HUES6 (cell line): Measurements from ENCODE around the gene ECHDC3.

Experiments used
- H3K27ac ChIP-seq: 2 replicates; pipeline ENCODE4 v1.7.0; 2013; ENCODE audit warnings: low read depth, mild to moderate bottlenecking, low read length, inconsistent platforms
- H3K27me3 ChIP-seq: 2 replicates; pipeline ENCODE4 v1.6.1; 2013; ENCODE audit warnings: low read length; ENCODE audit not compliant: control insufficient read depth, insufficient read depth
- H3K36me3 ChIP-seq: 2 replicates; pipeline ENCODE4 v1.6.1; 2013; ENCODE audit warnings: low read length; ENCODE audit not compliant: control insufficient read depth, insufficient read depth
- H3K4me1 ChIP-seq: 2 replicates; pipeline ENCODE4 v1.6.1; 2013; ENCODE audit warnings: low read length; ENCODE audit not compliant: control insufficient read depth, insufficient read depth
- H3K4me3 ChIP-seq: 2 replicates; pipeline ENCODE4 v1.5.1; 2013; ENCODE audit warnings: low read depth, low read length
- H3K9ac ChIP-seq: one replicate; pipeline ENCODE4 v1.6.1; 2013; ENCODE audit warnings: mild to moderate bottlenecking, low read length
- H3K9me3 ChIP-seq: 2 replicates; pipeline ENCODE4 v1.6.1; 2013; ENCODE audit warnings: low read depth, low read length; ENCODE audit not compliant: control insufficient read depth, insufficient read depth

The ECHDC3 gene

GRCh38 chr10:11787374-11787773 is 45.2 kb downstream of the ECHDC3 start:
- Histone ChIP-seq H3K36me3 (no peaks in the 10 kb centered on the region), H3K27me3 (no peaks in the 10 kb centered on the region), H3K9ac (no peak overlapping the region), H3K4me3 (no peak overlapping the region), H3K9me3 (no peaks in the 10 kb centered on the region), H3K27ac (no peak overlapping the region), H3K4me1 (0 out of 2 replicates have a peak, but pooled peaks cover 5% of the 10 kb centered on the region)

DNA sequence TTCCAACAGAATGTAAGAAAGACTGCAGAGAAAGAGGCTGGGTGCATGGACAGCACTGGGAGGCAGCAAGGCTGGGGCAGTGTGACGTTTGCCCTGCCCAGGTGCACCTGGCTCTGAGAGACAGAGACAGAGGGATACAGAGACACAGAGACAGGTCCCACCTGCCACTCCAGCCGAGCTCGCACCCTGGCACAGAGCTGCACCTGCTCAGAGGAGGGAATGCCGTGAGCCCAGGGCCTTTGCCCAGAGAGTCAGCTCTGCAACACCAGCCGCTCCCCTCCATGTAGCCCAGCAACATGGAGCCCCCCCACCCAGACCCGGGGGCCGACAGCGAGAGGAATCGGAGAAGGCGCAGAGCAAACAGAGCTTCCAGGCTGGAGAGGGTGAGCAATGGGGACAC is 45.7 kb downstream of the ECHDC3 start:
- H3K9ac ChIP-seq, result no peak overlapping the region
- no peak overlapping the region for H3K27ac ChIP-seq
- no peaks in the 10 kb centered on the region for H3K27me3 ChIP-seq
- no peaks in the 10 kb centered on the region for H3K36me3 ChIP-seq
- no peaks in the 10 kb centered on the region for H3K9me3 ChIP-seq
- 0 out of 2 replicates have a peak, but pooled peaks cover 5% of the 10 kb centered on the region for H3K4me1 ChIP-seq
- H3K4me3 ChIP-seq, result no peak overlapping the region

DNA sequence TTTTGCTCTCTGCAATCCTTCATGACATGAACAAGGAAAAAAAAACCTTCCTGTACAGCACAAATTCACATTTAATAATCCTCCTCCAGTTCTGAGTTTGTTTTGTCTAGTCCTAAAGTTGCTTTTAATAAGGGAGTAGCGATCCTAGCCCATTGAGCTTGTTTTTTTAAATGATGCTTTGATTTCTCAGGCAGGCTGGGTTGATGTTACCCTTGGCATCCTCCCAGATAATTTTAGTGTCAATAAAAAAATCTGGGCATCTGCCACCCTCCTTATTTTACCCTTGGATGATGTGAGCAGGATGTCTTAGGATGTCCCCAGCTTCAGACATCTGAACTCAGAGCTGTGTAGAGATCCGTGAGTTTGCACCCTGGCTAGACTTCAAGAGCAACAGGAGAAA is 47.1 kb downstream of the ECHDC3 start:
- Histone ChIP-seq H3K9me3 (no peaks in the 10 kb centered on the region), H3K27ac (no peak overlapping the region), H3K9ac (no peak overlapping the region), H3K4me3 (no peak overlapping the region), H3K36me3 (no peaks in the 10 kb centered on the region), H3K27me3 (no peaks in the 10 kb centered on the region), H3K4me1 (no peaks in the 10 kb centered on the region; the same call in 1 of the 2 replicates)

DNA sequence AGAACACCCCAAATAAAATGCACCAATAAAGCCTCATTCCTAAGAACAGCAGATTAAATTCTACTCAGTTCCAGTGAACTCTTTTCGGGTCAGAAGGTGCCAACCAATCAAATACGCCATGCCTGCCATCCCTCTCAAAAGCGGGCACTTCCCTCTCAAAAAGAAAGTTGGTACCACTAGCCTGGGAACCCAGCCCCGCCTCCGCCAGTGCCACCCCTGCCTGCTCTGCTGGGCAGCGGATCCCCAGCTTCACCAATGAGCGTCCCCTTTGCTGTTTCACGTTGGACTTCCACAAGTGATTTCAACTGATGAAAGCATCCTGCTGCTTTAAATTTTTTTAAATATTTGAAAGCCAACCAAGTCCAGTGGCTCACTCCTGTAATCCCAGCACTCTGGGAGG is 47.8 kb downstream of the ECHDC3 start:
- Histone ChIP-seq H3K27me3 (no peaks in the 10 kb centered on the region), H3K36me3 (no peaks in the 10 kb centered on the region), H3K27ac (no peak overlapping the region), H3K9ac (no peak overlapping the region), H3K4me1 (no peaks in the 10 kb centered on the region; the same call in 1 of the 2 replicates), H3K4me3 (no peak overlapping the region), H3K9me3 (no peaks in the 10 kb centered on the region)

DNA sequence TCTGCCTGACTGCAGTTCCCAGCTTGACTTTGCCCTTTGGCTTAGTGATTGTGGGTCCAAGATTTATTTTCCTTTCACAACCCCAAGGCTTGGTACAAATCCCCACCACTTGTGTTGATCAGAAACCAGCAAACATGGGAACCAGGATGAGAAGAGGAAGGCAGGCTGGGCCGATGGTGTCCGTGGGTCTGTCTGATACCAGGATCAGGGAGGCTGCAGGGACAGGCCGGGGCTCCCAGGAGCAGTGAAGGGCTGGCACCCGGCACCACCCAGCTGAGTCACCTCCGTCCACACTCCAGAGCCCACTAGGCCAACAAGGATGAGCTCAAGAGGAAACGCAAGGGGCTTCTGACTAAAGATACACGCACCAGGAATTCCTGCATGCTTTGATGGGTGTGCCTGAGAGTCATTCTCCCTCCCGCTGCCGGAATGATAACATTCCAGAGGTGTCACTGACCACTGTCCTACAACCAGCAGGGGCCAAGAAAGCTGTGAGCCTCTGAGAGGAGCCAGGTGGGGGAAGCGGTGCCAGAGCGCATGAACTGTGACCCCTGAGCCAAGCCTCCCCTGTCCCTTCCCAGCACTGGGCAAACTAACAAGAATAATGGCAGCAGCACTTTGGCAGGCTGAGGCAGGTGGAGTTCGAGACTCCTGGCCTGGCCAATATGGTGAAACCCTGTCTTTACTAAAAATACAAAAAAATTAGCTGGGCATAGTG is 51.7 kb downstream of the ECHDC3 start:
- Histone ChIP-seq H3K27ac (no peak overlapping the region), H3K36me3 (no peaks in the 10 kb centered on the region), H3K27me3 (no peaks in the 10 kb centered on the region), H3K9me3 (no peaks in the 10 kb centered on the region), H3K9ac (no peak overlapping the region), H3K4me1 (peaks cover 5% of the 10 kb centered on the region), H3K4me3 (no peak overlapping the region)

- no peaks in the 10 kb centered on the region for H3K27me3 ChIP-seq
- H3K4me1 ChIP-seq, result peaks cover 7% of the 10 kb centered on the region
- no peak overlapping the region for H3K9ac ChIP-seq
- H3K9me3 ChIP-seq, result no peaks in the 10 kb centered on the region
- no peak overlapping the region for H3K27ac ChIP-seq
- H3K4me3 ChIP-seq, result no peak overlapping the region
- H3K36me3 ChIP-seq, result no peaks in the 10 kb centered on the region
Measured at GRCh38 chr10:11794566-11794965, 52.4 kb downstream of the ECHDC3 start.

- Histone ChIP-seq H3K9ac (no peak overlapping the region), H3K27me3 (no peaks in the 10 kb centered on the region), H3K4me3 (no peak overlapping the region), H3K36me3 (no peaks in the 10 kb centered on the region), H3K4me1 (peaks cover 10% of the 10 kb centered on the region), H3K27ac (no peak overlapping the region), H3K9me3 (no peaks in the 10 kb centered on the region)
Measured at GRCh38 chr10:11795101-11795920, 53.1 kb downstream of the ECHDC3 start.

DNA sequence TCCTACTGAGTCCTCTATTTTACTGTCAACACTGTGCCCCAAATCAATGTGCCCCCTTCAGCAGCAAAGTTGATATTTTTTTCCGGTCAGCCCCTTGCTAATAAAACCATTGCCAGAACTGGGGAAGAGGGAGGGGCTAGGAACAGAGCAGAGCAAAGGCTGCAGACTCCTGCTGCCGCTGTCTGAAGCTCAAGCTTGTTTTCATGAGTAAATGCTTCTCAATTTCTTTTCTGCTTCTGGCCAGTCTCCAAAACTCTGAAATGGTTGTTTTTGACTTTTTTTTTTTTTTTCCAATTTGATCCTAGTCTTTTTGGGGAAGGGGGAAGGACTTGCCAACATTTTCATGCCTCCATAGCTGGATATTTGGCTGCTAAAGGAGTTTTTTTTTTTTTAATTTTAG is 54.3 kb downstream of the ECHDC3 start:
- Histone ChIP-seq H3K27me3 (no peaks in the 10 kb centered on the region), H3K4me3 (no peak overlapping the region), H3K9me3 (no peaks in the 10 kb centered on the region), H3K4me1 (peaks cover 10% of the 10 kb centered on the region), H3K36me3 (no peaks in the 10 kb centered on the region), H3K9ac (no peak overlapping the region), H3K27ac (no peak overlapping the region)

DNA sequence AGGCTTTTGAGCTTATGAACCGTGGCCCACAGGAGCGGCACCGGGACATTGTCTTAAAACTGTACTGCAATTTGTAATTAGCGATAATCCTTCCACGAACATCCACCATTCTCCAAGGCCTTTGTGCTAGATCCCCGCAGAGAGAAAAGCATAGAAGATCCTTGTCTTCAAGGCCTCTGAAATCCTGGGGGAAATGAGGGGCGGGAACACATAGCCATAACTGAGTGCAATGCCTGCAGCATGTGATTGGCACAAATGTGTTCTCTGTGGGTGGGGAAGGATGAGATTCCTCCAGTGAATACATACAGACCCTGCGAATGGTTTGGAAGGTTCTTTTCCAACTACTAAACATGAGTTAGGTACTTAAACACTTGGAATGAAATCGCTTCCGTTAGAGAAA is 55.1 kb downstream of the ECHDC3 start:
- H3K27ac ChIP-seq, result no peak overlapping the region
- no peak overlapping the region for H3K9ac ChIP-seq
- no peak overlapping the region for H3K4me3 ChIP-seq
- H3K9me3 ChIP-seq, result no peaks in the 10 kb centered on the region
- H3K27me3 ChIP-seq, result no peaks in the 10 kb centered on the region
- peaks cover 10% of the 10 kb centered on the region for H3K4me1 ChIP-seq
- H3K36me3 ChIP-seq, result no peaks in the 10 kb centered on the region

GRCh38 chr10:11797847-11798633 is 55.9 kb downstream of the ECHDC3 start:
- Histone ChIP-seq H3K9ac (no peak overlapping the region), H3K27ac (no peak overlapping the region)

More at GRCh38 chr10:11797847-11798633, 55.9 kb downstream of the ECHDC3 start:
- no peaks in the 10 kb centered on the region for H3K27me3 ChIP-seq
- H3K4me3 ChIP-seq, result no peak overlapping the region
- H3K9me3 ChIP-seq, result no peaks in the 10 kb centered on the region
- no peaks in the 10 kb centered on the region for H3K36me3 ChIP-seq
- peaks cover 10% of the 10 kb centered on the region for H3K4me1 ChIP-seq
